ENCODE results near the gene JPH2.

Gene JPH2

DNA sequence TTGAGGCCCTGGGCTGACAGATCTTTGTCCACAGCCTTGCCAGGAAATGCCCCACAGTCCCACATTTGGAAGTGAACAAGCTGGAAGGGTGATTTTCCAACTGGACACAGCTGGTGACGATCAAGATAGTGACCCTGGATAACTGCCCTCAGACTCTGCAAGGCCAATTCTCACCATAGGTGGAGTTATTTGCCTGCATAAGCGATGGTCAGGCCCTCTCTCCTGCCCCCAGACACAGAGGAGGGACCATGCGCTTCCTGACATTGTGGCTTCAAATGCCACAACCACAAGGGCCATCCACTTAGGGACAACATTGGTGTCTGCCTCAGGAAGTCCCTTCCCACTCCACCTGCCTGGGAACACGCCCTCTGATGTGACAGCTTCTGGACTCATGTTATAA, 96.0 kb downstream of the JPH2 start:
- no peak for DNase-seq (ENCODE audit: low read depth)
- TF ChIP-seq, protein P1, sequence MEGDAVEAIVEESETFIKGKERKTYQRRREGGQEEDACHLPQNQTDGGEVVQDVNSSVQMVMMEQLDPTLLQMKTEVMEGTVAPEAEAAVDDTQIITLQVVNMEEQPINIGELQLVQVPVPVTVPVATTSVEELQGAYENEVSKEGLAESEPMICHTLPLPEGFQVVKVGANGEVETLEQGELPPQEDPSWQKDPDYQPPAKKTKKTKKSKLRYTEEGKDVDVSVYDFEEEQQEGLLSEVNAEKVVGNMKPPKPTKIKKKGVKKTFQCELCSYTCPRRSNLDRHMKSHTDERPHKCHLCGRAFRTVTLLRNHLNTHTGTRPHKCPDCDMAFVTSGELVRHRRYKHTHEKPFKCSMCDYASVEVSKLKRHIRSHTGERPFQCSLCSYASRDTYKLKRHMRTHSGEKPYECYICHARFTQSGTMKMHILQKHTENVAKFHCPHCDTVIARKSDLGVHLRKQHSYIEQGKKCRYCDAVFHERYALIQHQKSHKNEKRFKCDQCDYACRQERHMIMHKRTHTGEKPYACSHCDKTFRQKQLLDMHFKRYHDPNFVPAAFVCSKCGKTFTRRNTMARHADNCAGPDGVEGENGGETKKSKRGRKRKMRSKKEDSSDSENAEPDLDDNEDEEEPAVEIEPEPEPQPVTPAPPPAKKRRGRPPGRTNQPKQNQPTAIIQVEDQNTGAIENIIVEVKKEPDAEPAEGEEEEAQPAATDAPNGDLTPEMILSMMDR (IDR thresholded peaks at IDR 0.05; ENCODE audit: insufficient read depth, low read depth, low read length, missing control alignments): no peak

DNA sequence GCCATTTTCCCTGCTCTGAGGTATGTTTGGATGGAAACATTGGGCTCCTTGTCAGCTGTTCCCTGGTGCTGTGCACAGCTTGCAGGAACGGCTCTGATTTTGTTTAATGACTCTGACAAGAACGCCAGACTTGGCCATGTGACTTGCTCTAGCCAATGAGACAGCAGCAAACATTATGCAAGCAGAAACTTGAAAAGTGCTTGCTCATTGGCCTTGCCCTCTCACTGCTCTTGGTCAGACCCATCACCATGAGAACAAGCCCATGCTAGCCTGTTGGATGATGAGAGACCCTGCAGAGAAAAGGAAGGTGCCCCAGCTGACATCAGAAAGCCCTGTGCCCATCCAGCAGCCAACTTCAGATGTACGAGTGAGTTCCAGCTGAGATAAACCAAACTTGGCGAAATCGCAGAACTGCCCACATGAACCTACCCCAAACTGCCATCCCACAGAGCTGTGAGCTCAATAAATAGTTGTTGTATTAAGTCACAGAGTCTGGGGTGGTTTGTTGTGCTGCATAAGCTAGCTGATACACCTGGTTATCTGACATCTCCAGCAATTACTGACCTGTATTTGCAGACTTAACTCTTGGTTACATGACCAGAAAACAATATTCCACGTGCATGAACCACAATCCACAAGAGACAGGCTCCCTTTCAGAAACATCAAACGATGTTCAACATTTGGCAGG, 96.9 kb downstream of the JPH2 start:
- TF ChIP-seq, protein P1 (IDR thresholded peaks at IDR 0.05; ENCODE audit: insufficient read depth, low read depth, low read length, missing control alignments): no peak
- peak; percentile 94 for DNase-seq (ENCODE audit: low read depth)
- H3K4me3 ChIP-seq (ENCODE audit: low read length): no peak overlapping the region

More for the DNA sequence above, 96.0 kb downstream of the JPH2 start:
- H3K4me3 ChIP-seq (ENCODE audit: low read length): no peak overlapping the region

DNA sequence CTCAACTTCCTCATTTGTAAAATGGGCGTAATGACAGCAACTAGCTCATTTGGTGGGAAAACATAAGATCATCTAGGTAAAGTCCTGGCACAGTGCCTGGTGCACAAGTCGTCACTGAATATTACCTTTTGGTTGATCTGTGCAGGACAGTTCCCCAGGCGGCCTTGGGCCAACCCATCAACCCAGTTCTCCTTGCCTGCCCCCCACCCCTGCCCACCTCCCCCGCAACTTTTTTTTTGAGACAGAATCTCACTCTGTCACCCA, 99.2 kb downstream of the JPH2 start:
- DNase-seq (ENCODE audit: low read depth): no peak
- TF ChIP-seq, protein P1 (IDR thresholded peaks at IDR 0.05; ENCODE audit: insufficient read depth, low read depth, low read length, missing control alignments): no peak
- H3K4me3 ChIP-seq (ENCODE audit: low read length): no peak overlapping the region

DNA sequence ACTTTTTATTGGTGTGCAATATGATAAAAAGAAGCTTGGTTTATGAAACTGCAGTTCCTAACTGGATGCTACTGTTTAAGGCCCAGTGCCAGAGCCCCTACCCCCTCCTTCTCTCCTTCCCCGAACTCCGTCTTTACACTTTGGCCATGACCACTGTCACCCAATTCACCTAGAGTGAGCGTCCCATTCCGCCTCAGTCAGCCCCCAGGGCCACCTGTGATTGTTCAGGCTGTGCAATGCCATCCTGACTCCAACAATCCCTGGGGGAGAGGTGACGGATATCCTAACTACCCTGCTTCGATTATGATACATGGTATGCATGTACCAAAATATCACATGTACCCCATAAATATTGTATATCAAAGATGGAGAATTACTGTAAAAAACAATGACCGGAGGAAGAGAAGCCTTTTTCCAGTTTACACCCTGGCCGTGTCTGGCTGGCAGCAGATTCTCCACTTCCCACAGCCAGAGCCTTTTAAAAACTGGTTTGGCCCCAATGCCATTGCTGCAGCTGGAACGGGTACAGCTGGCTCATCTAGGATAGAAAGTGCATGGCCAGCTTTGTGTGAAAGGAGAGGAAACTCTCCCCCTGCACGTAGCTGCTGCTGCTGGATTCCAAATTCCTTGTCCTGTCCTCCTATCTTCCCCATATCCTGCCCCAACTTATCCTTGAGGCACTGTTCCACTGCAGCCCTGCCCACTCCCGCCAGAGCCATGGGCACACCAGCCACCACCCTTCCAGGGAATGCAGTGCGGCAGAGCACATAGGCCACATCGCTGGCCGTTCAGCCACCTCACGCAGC, 99.7 kb downstream of the JPH2 start:
- H3K4me3 ChIP-seq (ENCODE audit: low read length): no peak overlapping the region
- DNase-seq (ENCODE audit: low read depth): peak; percentile 26
- TF ChIP-seq, protein P1 (IDR thresholded peaks at IDR 0.05; ENCODE audit: insufficient read depth, low read depth, low read length, missing control alignments): no peak

DNA sequence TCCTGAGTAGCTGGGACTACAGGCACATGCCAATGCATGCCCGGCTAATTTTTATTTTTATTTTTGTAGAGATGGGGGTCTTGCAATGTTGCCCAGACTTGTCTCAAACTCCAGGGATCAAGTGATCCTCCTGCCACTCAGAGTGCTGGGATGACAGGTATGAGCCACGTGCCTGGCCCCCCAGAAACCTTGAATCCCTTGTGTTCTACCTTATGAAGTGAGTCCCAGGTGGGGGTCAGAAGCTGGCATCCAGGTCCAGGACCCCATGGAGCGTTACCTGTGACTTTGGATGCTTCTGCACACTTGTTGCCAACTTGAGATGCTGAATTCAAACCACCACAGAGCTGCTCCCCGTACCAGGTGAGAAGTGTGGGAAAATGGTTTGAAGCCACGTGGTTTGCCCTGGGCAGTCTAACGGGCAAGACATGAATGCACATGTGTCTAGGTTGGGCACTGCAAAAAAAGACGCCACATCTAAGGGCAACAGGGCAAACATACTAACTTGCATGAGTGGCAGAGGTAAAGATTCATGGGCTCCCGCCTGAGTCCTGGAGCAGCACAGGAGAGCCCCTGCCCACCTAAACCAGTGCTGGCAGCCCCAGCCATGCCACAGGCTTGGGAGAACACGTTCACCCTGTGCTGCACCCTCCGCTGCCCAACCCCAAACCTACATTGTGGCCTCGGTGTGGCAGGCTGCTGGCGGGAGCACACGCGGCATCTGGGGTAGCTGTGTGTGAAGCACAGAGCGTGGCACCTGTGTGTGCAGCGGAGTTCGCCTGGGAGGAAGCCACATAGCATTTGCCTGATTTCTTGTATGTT, 101.2 kb downstream of the JPH2 start:
- no peak for DNase-seq (ENCODE audit: low read depth)
- TF ChIP-seq, protein P1 (IDR thresholded peaks at IDR 0.05; ENCODE audit: insufficient read depth, low read depth, low read length, missing control alignments): no peak

DNA sequence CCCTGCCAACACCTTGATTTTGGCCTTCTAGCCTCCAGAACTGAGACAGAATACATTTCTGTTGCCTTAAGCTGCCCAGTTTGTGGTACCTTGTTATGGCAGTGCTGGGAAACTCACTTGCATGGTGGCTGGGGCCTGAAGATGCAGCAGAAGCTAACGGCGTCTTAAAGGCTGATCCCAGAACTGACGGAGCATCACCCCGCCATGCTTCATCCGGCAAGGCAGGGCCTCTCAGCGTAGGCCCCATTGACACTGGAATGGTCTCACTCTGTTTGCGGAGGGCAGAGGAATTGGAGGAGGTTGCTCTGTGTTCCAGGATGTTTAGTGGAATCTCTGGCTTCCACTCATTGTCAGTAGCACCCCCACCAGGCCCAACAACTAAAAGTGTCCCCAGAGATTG, 102.1 kb downstream of the JPH2 start:
- no peak overlapping the region for H3K4me3 ChIP-seq (ENCODE audit: low read length)
- no peak for DNase-seq (ENCODE audit: low read depth)
- TF ChIP-seq, protein P1 (IDR thresholded peaks at IDR 0.05; ENCODE audit: insufficient read depth, low read depth, low read length, missing control alignments): no peak

More for the DNA sequence above, 101.2 kb downstream of the JPH2 start:
- H3K4me3 ChIP-seq (ENCODE audit: low read length): no peak overlapping the region
